ENCODE measurements around the gene HS6ST3.
"Not testable (repeated sequence)": the region's sequence is repeated elsewhere in the genome, so short reads cannot be mapped to it uniquely, and the experiment has no call there.

The HS6ST3 gene

DNA sequence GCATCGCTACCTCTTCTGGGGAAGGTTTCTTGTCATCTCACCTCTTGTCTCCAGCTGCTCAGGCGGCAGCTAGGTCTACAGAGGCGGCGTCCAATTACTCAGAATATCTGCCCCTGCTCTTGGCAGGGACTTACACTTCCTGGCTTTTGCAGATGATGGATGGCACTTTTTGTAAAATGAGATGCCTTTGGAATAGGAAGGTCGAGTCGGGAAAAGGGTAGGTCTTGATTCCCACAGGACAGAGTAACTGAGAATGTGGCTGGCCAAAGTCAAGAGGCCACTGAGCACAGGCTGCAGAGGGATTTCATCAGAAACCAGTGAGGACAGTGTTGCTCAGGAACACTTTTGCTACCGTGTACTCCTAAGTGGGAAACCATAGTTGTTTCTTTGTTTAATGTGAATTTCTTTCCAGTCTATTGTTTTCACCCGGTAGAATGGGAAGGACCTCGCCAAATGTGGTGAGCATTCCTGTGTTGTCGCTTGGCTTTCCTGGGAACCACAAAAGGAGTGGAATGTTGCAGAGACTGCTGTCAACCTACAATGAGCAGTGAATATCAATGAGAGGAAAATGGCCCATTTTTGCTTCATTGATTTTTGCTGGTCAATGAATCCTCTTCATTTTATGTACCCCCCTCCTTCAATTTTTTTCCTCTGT, 383.7 kb downstream of the HS6ST3 start:
- no peak for DNase-seq

DNA sequence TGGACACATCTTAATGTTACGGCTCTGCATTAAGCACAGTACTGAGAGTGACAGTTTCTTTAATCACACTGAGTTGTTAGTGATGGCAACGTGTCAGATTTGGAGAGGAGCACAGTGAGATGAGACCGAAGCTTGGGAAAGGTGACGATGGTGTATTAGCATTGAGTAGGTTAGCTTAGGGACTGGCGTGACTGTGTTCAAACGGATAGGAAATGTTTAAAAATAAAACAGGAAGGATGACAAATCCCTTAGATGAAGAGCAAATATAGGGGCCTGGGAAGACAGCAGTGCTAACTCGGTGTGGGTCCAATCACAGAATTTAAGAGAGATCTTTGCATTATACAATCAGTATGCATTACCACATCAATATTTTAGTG, 384.3 kb downstream of the HS6ST3 start:
- no peak for DNase-seq

DNA sequence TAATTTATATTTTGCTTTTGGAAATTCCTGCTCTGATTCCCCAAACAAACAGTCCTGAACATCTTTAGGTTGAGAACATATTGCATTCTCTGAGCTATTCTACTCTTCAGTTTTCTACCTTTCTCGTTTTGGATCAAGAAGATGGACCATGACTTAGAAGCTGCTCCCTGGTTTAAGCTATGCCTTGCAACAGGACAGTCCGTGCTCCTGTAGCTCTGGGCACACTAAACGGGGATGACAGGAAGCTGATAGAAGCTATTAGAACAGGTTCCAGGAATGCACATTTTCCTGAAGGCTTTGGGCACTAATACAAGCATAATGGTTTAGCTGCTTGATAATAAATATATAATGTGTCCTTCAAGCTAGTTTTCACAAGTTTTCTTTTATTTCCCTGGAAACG, 385.2 kb downstream of the HS6ST3 start:
- DNase-seq = no peak

DNA sequence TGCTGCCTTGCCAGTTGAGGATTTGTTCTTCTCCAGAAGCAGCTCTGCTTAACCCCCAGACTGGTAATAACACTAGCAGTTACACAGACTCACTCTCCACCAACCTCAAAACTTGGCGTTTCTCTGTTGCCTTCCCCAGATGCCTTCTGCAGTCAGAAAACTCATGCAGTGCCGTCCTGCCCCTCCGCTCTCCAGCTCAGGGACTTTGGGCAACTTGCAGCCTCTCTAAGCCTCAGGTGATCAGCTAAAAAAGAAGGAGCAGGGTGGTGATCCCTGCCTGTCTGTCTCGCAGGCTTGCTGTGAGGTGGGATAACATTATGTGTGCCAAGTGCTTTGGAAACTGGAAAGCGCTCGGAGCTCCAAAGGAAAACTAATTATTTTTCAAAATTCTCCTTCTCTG, 391.6 kb downstream of the HS6ST3 start:
- no peak for DNase-seq

DNA sequence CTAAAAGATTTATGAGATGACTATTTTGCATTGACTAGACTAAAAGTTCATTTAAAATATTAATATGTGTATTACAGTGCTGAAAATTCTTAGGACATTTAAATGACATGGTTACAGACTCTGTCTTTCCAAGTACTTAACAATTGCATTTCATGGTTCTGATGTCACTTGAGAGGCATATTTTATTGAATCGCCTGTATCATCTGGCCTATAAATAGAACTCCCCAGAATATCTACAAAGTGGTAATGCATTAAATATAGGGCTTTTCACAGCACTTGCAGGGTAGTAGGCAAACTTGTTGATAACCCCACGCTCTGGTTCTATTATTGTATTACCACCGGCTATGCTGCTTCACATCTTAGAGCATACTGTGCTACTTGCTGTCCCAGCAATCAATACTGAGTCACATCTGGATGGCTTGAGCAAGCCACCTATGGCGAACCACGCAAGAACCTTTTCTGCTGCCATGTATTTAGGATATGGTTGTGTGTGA, 400.6 kb downstream of the HS6ST3 start:
- DNase-seq = no peak

DNA sequence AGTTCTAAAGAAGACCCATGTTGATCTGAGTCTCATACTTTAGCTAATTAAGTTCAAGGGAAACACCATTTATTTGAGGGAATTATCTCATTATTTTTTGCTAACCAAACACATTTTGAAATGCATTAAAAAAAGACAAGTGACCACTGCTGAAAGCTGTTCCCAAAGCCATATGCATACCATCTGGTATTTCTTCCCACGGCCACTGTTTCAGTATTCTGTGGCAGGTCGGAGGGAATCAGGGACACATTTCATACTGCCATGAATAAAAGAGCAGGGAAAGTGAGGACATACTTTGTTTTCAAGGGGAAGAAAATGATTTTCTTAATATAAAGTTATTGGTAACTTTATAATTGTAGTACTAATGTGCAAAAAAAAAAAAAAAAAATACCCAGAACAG, 401.2 kb downstream of the HS6ST3 start:
- no peak for DNase-seq

DNA sequence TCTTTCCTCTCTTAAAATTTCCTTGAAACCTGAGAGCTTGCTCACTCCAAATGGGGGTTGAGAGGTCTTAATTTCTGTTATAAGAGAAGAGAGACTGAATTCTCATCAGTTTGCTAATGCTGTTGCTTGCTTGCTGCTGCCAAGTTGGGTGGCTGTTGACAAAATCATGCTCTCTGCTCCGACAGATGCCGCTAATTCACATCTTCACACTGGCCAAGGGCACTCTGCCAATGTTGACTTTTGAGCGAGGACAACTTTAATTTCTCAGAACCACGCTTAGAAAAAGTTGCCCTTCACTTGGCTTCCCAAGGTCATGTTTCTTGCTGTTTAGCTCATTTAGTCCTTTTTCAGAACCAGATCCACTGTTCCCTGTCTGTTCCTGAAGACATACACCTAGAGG, 402.9 kb downstream of the HS6ST3 start:
- no peak for DNase-seq

DNA sequence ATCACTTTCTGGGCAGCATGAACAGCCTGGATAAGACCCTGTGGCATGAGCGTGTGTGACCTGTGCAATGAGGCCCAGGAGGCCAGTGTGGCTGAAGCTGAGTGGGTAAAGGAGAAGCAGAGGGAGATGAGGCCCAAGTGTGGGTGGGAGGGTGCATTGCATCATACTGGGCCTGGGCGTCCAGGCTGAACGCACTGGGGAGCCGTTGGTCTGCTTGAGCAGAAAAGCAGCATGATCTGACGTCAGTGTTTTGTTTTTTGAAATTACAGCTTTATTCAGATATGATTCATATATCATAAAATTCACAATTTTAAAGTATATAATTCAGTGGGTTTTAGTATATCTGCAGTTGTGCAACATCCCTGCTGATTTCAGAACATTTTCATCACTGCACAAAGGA, 409.7 kb downstream of the HS6ST3 start:
- no peak for DNase-seq

DNA sequence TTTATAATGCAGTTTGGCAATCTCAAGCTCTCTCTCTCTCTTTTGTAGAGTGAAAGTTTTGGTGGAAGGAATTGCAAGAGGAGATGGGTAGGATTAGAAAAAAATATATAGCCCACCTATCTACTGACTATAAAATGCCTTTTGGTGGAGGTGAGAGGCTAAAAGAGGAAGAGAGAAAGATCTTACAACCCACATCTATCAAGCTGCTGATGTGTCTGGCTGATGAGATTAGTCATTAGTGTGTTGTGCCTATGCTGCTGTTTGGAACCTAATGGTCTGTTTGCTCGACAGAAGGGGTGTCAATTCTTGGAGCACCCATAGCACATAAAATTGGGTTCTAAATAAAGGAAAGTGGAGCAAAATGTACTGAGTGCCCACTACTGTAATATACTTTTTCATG, 411.0 kb downstream of the HS6ST3 start:
- DNase-seq = no peak

DNA sequence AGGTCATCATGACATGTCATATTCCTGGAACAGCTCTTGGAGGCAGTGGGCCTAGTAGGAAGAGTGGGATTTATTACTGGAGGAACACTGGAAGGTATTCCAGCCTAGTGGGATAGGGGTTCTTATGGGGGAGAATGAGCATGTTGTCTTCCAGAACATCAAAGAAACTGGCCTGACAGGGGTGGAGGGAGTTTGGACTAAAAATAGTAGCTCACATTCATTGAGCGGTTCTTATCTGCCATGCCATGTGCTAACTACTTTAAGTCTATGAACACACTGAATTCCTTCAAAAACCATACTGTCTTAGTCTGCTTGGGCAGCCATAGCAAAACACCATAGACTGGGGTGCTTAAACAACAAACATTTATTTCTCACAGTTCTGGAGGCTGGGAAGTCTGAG, 413.6 kb downstream of the HS6ST3 start:
- DNase-seq = no peak

DNA sequence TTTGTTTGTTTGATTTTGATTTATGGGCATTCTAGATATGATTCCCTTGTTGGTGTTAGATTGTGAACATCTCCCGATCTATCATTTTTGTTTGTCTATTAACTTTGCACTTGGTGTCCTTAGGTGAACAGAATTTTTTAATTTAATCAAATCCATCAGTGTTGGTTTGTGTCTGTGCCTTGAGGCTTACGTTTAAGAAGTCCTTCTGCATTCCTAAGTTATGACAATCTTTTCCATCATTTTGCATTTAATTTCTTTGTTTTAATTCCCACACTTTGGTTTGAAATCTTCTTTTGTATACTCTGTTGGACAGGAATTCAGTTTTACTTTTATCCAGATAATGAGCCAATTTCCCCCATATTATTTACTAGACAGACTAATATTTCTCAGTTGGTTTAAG, 421.7 kb downstream of the HS6ST3 start:
- no peak for DNase-seq

DNA sequence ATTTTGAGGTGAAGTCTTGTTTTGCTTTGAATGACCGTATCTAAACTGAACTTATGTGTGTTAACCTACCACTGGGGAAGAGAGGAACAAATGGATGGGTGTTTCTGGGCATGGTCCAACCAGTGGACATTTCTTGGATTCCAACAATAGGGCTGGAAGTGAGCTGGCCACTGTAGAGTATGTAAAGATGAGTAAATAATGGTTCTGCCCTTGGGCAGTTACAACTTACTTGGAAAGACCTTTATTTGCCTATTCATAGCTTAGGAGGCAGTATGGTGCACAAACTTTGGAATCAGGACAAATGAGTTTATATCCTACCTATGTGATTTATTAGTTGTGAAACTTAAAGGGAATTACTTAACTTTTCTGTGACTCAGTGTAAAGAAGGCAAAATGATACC, 429.5 kb downstream of the HS6ST3 start:
- DNase-seq = no peak

DNA sequence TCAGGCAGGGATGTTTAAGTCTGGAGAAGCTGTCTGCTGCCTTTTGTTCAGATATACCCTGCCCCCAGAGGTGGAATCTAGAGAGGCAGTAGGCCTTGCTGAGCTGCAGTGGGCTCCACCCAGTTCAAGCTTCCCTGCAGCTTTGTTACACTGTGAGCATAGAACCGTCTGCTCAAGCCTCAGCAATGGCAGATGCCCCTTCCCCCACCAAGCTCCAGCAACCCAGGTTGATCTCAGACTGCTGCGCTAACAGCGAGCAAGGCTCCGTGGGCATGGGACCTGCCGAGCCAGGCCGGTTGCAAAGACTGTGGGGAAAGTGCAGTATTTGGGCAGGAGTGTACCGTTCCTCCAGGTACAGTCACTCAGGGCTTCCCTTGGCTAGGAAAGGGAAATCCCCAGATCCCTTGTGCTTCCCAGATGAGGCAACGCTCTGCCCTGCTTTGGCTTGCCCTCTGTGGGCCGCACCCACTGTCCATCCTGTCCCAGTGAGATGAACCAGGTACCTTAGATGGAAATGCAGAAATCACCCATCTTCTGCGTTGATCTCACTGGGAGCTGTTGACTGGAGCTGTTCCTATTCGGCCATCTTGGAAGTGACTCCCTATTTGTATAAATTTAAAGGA, 434.6 kb downstream of the HS6ST3 start:
- DNase-seq = not testable (repeated sequence)

DNA sequence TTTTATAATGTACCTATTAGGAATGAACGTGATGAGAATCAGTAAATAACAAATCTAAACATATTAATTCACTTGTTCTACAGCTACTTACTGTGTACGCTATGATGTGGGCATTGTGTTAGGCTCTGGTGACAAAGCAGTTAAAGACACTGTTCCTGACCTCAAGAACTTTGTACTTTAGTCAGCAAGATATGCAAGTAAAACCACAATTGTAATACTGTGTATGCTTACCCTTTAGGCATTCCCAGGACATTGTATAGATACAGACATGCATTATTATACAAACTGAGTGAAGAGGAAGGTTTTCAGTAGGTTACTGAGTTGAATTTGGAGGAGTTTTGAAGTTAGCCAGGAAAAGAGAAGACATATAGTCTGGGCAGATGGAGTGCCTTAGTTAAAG, 435.8 kb downstream of the HS6ST3 start:
- no peak for DNase-seq

DNA sequence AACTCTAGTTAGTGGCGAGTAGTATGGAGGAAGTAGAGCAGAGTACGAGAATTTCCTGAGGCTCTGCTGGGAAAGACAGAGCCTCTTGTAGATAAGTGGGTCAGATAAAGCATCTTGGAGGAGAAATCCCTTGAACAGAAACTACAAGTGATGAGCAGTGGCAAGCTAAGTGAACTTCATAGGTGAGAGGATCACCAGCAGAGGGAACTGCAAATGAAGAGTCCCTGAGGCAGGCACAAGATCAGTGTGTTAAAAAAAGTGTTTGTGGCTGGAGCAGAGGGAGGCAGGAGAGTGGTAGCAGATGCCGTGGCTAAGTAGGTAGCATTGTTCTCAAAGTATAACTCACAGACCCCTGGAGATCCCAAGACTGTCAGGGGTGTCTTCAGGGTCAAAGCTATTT, 437.6 kb downstream of the HS6ST3 start:
- no peak for DNase-seq

DNA sequence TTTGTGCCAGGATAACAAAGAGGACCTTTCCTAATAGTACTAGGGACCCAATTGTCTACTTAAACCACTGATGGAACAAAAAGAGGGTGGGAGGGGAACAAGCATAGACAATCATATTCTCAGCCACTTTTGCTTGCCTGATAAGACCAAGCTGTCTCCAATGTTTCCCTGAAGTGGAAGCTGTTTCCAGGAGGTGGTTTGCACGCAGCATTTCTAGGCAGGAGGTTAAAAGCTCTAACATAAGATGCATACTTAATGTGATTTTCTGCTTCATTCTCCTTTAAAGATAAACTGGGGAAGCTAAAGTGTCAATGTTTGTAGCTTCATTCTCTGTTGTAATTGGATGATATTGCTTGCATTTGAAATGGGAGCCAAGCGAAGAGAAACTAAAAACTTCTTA, 442.9 kb downstream of the HS6ST3 start:
- no peak for DNase-seq

DNA sequence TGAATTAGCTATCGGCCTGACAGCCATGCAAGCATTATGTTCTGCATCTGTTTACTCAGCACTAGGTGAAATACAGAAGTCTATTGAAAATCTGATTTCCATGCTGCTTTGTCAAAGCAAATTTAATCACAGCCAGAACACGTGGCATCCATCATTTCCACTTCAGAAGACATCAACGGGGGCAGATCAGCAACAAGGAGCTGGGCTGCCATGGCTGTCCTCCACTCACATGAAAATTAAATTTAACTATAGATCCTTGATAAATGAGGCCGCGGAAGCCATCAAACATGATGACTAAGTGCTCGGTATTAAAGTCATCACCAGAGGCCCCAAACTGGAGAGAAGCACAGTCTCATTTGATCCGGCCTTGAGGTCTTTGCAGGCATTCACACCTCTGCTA, 443.5 kb downstream of the HS6ST3 start:
- DNase-seq = no peak

DNA sequence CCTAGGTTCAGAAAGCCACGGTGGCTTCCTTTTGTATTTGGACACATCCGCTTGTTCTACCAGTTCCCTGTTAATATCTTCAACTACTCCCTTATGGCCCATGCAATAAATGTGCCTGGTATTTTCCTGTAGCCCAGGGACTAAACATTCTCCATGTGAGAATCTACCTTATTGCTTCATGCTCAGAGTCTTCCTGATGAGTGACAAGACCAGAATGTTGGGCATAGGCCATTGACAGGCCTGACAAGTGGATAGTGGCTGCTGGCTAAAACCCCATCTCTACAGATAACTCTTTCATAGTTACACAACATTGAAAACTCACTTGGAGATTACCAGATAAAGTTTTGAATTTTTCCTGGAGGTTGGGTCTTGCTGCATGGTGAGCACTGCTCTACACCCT, 449.9 kb downstream of the HS6ST3 start:
- no peak for DNase-seq

DNA sequence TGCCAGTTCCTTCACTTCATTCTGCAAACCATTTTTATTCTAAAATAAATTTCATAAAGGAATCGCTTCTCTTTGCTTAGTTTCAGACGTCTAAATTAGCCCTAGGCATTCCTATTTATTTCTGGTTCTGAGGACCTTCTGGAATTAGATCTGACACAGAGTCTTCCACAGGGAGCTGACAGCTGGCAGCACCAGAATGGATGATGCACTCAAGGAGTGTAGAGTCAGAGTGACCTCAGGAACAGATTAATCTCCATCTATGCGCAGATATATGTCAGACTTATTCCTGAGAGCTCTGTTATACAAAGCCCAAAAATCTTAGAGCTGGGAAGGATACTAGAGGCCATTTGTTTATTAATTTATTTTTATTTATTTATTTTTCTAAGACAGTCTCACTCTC, 450.8 kb downstream of the HS6ST3 start:
- DNase-seq = no peak

DNA sequence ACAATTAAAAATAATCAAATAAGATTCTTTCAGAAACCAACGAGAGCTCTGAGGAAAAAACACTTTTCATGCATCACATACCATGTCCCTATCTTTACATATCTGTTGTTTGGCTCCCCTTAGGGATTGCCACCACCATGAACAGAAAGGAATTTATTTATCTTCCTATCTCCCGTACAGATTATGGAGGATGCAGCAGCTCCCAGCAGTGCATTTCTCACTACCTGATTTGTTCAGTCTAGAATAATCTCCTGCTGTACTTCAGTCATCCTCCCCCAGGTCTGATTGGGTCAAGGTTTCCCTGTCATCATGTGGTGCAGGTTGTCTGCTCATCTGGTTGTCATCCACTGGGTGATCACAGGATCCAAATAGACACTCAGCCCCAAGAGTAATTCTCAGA, 453.1 kb downstream of the HS6ST3 start:
- DNase-seq = no peak

DNA sequence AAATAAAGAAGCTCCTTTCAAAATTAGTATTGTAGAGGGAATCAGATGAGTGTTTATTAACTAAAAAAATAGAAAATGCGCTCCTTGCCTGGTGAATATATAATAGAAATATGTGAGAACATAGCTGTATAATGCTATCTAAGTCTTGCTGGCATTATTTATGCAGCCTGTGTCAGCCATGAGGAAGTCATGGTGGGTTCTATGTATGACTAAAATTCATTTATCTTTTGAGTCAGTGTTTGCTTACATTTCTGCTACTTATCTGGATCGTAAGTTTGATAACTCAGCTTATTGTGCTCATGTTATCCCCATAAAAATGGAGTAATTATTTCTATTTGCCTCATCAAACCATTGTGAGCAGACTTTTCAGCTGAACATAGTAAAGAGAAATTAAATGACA, 455.1 kb downstream of the HS6ST3 start:
- DNase-seq = no peak

DNA sequence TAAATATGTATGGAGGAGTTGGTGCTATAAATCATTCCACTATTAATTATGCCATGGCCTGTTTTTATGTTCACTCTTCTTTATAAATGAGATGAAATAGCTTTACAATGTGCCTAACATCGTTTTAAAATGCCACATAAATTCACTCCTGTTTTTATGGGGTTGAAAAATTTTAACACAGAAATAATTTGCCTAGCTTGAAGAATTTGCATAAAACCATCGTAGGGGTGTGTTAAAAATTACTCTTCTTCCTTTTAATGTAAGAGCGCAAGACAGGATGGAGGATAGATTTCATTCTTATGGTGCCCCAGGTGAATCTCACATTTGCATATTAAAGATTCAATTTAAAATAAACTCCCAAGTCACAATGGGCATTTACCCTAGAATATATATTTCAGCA, 456.6 kb downstream of the HS6ST3 start:
- no peak for DNase-seq

DNA sequence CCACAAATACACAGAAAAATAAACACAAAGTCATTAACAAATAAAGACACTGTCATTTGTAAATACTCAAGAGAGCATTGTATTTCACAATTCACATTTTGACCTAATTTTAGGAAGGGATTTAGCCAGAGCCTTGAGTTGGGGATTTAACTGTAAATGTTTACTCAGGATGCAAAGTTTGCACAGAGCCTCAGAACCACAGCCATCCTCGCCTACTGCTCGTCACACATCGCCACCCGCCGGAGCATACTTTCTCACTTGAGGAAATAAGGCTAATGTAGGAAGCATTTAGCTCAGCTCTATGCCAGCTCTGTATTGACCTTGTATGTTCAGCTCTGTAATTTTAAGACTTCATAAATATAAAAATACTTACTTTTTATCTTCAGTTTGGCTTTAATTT, 461.6 kb downstream of the HS6ST3 start:
- DNase-seq = no peak

DNA sequence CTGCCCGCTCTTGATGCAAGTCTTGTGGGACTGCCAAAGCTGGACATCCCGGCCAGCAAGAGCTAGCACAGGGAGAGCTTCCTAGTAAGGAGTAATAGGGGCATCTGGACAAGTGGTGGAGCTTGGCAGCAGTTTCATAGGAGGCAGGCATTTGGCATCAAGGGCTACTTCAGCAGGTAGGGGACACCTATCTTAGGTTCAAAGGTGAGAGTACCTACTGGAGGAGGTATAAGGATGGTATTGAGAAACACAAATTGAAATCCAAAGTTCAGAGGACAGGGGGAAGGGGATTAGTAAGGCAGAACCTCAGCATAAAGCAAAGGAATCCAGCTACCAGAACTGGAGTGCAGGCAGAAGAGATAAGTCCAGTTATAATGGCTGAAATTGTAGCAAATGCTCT, 462.7 kb downstream of the HS6ST3 start:
- no peak for DNase-seq

DNA sequence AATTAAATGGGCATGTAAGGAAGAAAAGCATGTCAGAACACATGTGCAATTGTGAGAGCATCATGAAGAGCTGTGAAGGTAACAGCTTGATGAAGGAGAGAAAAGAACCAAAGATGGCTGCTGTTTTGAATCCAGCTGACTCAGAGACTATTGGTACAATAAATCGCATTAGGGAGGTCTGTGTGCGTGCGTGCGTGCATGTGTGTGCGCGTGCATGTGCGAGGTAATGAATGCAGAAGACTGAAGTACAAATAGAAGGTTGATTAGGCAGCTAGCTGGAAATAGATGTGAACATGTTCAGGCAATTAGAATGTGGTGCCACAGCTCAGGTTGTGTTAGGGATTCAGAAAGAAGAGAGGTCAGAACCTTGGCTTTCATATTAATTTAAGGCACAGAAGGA, 463.9 kb downstream of the HS6ST3 start:
- no peak for DNase-seq

All from KG1 (cell line).